Endothelial cell of umbilical vein (primary cell): ENCODE data around the gene SVEP1. TPM values are rescaled to one million over a fixed set of nuclear protein-coding genes. Genes with fewer than 3 reads are reported as not detected.
A peak's percentile ranks its signal among the peaks of the same experiment; 100 is the strongest.

ENCODE experiments used
- BruUV-seq: library from RNA; stranded (reverse); fragments of 400-500 nt; replicated peaks from 2 replicates; lab custom pipeline; 2021; lab: Mats Ljungman, UMichigan
- CTCF ChIA-PET: fragments of 300-600, 350-600 bp; sonication (Branson Sonifier 250); formaldehyde crosslinking; loops from one replicate; lab custom pipeline; 2021; ENCODE audit warnings: antibody characterized with exemption, inconsistent platforms; lab: Charles Lee
- POLR2A ChIA-PET: fragments of 300-600, 350-600 bp; sonication (Branson Sonifier 250); formaldehyde crosslinking; loops from one replicate; lab custom pipeline; 2021; ENCODE audit warnings: antibody characterized with exemption, inconsistent platforms; lab: Charles Lee
- DNase-seq: peaks from one replicate; pipeline ENCODE4 v3.0.0-alpha.2; 2011; ENCODE audit warnings: low read depth, low spot score
- FAIRE-seq: peaks from 2 replicates; lab custom pipeline; 2011; peaks lifted over from hg19 to GRCh38; lab: Jason Lieb, UNC
- H2AFZ ChIP-seq: 2 replicates; pipeline ENCODE4 v1.6.0; 2012; ENCODE audit warnings: low read depth, low read length, control low read depth, inconsistent platforms
- H3K27ac ChIP-seq: 2 replicates; pipeline ENCODE4 v1.5.1; 2011; ENCODE audit warnings: low read depth, mild to moderate bottlenecking, control low read depth, low read length, moderate library complexity; ENCODE audit not compliant: insufficient read depth
- H3K27me3 ChIP-seq, 2 experiments: 2 replicates each; pipeline versions ENCODE4 v1.6.0 to v1.6.1; 2011; ENCODE audit warnings: low read length in 2 of 2, mixed read lengths in 1 of 2; ENCODE audit not compliant: control insufficient read depth in 2 of 2, insufficient read depth in 2 of 2
- H3K36me3 ChIP-seq, 2 experiments: 2 replicates in 1 of 2; 3 replicates in 1 of 2; pipeline ENCODE4 v1.5.1; 2011; ENCODE audit warnings: low read length in 2 of 2, mild to moderate bottlenecking in 1 of 2, moderate library complexity in 1 of 2; ENCODE audit not compliant: control insufficient read depth in 2 of 2, insufficient read depth in 2 of 2; ENCODE audit errors: extremely low read depth in 1 of 2
- H3K4me1 ChIP-seq: 3 replicates; pipeline ENCODE4 v1.5.1; 2011; ENCODE audit warnings: mild to moderate bottlenecking, low read length; ENCODE audit not compliant: control insufficient read depth, insufficient read depth; ENCODE audit errors: extremely low read depth
- H3K4me2 ChIP-seq: 2 replicates; pipeline ENCODE4 v1.6.1; 2011; ENCODE audit warnings: low read length, control low read depth, mixed read lengths; ENCODE audit not compliant: insufficient read depth
- H3K4me3 ChIP-seq, 3 experiments: fragments of 200-600 bp in 1 of 3; sonication (generic), shearing (Covaris generic) in 1 of 3; replicated peaks in 1 of 3; 2 replicates each; pipeline ENCODE4 v1.5.1; 2011 to 2016; ENCODE audit warnings: control low read depth in 3 of 3, low read length in 3 of 3, mild to moderate bottlenecking in 2 of 3, inconsistent platforms in 1 of 3, low read depth in 1 of 3, moderate library complexity in 1 of 3; ENCODE audit not compliant: insufficient read depth in 1 of 3
- H3K79me2 ChIP-seq: 2 replicates; pipeline ENCODE4 v1.6.0; 2012; ENCODE audit warnings: low read length, inconsistent platforms; ENCODE audit not compliant: control insufficient read depth, insufficient read depth
- H3K9ac ChIP-seq: replicated peaks from 2 replicates; pipeline ENCODE3; 2011; ENCODE audit warnings: low read length, control low read depth; ENCODE audit not compliant: insufficient read depth; ENCODE audit errors: extremely low read depth
- H3K9me1 ChIP-seq: replicated peaks from 3 replicates; pipeline ENCODE4 v1.6.0; 2011; ENCODE audit warnings: mild to moderate bottlenecking, low read length; ENCODE audit not compliant: control insufficient read depth, insufficient read depth; ENCODE audit errors: extremely low read depth
- H3K9me3 ChIP-seq: replicated peaks from 2 replicates; pipeline ENCODE4 v1.5.1; 2012; ENCODE audit warnings: low read length, inconsistent platforms; ENCODE audit not compliant: control insufficient read depth, insufficient read depth
- H4K20me1 ChIP-seq: replicated peaks from 2 replicates; pipeline ENCODE3; 2011; ENCODE audit warnings: mild to moderate bottlenecking, low read length; ENCODE audit not compliant: control insufficient read depth, insufficient read depth; ENCODE audit errors: extremely low read depth
- CTCF ChIP-seq, 2 donors: IDR thresholded peaks; 1 replicate in 1 of 2; 2 replicates in 1 of 2; pipeline ENCODE4 v1.5.1; 2011; ENCODE audit warnings: low read length in 2 of 2, mild to moderate bottlenecking in 2 of 2, moderate library complexity in 2 of 2, control low read depth in 1 of 2, inconsistent platforms in 1 of 2, low read depth in 1 of 2; ENCODE audit not compliant: insufficient read depth in 1 of 2; ENCODE audit errors: extremely low read depth in 1 of 2
- EZH2 ChIP-seq: IDR thresholded peaks from 2 replicates; pipeline ENCODE4 v1.6.1; 2012; ENCODE audit warnings: borderline replicate concordance, low read depth, mild to moderate bottlenecking, moderate library complexity, low read length, inconsistent platforms; ENCODE audit not compliant: severe bottlenecking
- FOS ChIP-seq: IDR thresholded peaks from 2 replicates; pipeline ENCODE4 v1.6.1; 2011; ENCODE audit warnings: mild to moderate bottlenecking, low read length, moderate library complexity, borderline replicate concordance; ENCODE audit not compliant: insufficient read depth
- GATA2 ChIP-seq: IDR thresholded peaks from 2 replicates; pipeline ENCODE4 v1.7.0; 2011; ENCODE audit warnings: low read depth, mild to moderate bottlenecking, moderate library complexity, mixed read lengths, low read length; ENCODE audit not compliant: insufficient read length, insufficient read depth
- JUN ChIP-seq: IDR thresholded peaks from 2 replicates; pipeline ENCODE4 v1.6.1; 2011; ENCODE audit warnings: borderline replicate concordance, low read depth; ENCODE audit not compliant: insufficient read length, insufficient read depth
- MAX ChIP-seq: IDR thresholded peaks from 2 replicates; pipeline ENCODE4 v1.6.1; 2011; ENCODE audit not compliant: insufficient read depth, insufficient read length
- MYC ChIP-seq: IDR thresholded peaks from one replicate; pipeline ENCODE4 v1.6.1; 2011; ENCODE audit warnings: mild to moderate bottlenecking, low read depth, low read length
- POLR2A ChIP-seq: IDR thresholded peaks from 2 replicates; pipeline ENCODE4 v1.6.1; 2012; ENCODE audit warnings: low read depth, mild to moderate bottlenecking, control low read depth, low read length
- POLR2AphosphoS5 ChIP-seq: IDR thresholded peaks from 2 replicates; pipeline ENCODE4 v1.6.1; 2012; ENCODE audit warnings: low read depth, mild to moderate bottlenecking, control low read depth, low read length, moderate library complexity; ENCODE audit not compliant: insufficient read depth
- dilution Hi-C: fragments of 300-500 bp; cut with MboI; formaldehyde crosslinking; loops from one replicate; pipeline ENCODE4 v1.15.0; 2019; ENCODE audit warnings: low sequenced_read_pairs; ENCODE audit not compliant: extremely low pct_ligation_motif_present
- intact Hi-C: fragments of 100-400 bp; cut with micrococcal nuclease; formaldehyde crosslinking; loops from one replicate; pipeline ENCODE4 v1.10.0; 2022
- polyA plus RNA-seq, 4 experiments: library from polyadenylated mRNA; depleted of rRNA in 3 of 4; stranded (reverse) in 3 of 4; unstranded in 1 of 4; fragments of >200 nt; gene quantifications; 2 replicates each; pipeline versions ENCODE4 v1.2.1 to v1.2.3, GENCODE V29; 2011 to 2012; ENCODE audit warnings: missing spikeins in 1 of 4
- total RNA-seq: library from RNA; stranded (reverse); gene quantifications from 2 replicates; pipeline ENCODE4 v1.2.3, GENCODE V29; 2021

SVEP1 gene
- total and polyA plus RNA-seq, 2 donors (not counting 3 experiments of a cell fraction or from before 2014, with no cell fraction given): 0.04 to 0.29 TPM

- no peaks in the 10 kb centered on the region for H4K20me1 ChIP-seq
- CTCF ChIA-PET: no interaction called here
- H3K27ac ChIP-seq: no peak within 1 kb of the TSS
- no peaks in the 10 kb centered on the region for H3K79me2 ChIP-seq
- dilution Hi-C loops: no loop called here
- no peaks in the 10 kb centered on the region for H3K4me1 ChIP-seq
- POLR2A ChIA-PET: no interaction called here
- H3K9me3 ChIP-seq: no peaks in the 10 kb centered on the region
- DNase-seq: peak; percentile 19
- H3K27me3 ChIP-seq: no peaks in the 10 kb centered on the region
- H3K9me1 ChIP-seq: no peaks in the 10 kb centered on the region
- no peak for FAIRE-seq
- intact Hi-C loops: no loop called here
- H3K4me3 ChIP-seq: no peak within 1 kb of the TSS
- H3K36me3 ChIP-seq: no peaks in the 10 kb centered on the region
- no peak within 1 kb of the TSS for H3K9ac ChIP-seq
- no peak within 1 kb of the TSS for H3K4me2 ChIP-seq
- BruUV-seq: no TSS peak
- TF ChIP-seq MYC (no peak), JUN (no peak), EZH2 (no peak), POLR2A (no peak), FOS (no peak), MAX (no peak), CTCF (IDR thresholded peaks at IDR 0.05; ENCODE audit: extremely low read depth in 1 of 2, insufficient read depth in 1 of 2, low read depth in 1 of 2, low read length in 2 of 2) (no peak), POLR2AphosphoS5 (no peak), GATA2 (no peak)
- H2AFZ ChIP-seq: no peak within 1 kb of the TSS
Measured at GRCh38 chr9:110337727-110338126, 241.8 kb downstream of the SVEP1 start, which contains the start of gene TXNDC8. Gene TXNDC8 (minus strand): TSS chr9:110337863.
